NCI-H510A (cell line): ENCODE results near the gene SLC49A4.

Source experiments
- DNase-seq: peaks from one replicate; lab custom pipeline; 2025; lab: John Stamatoyannopoulos, UW

Gene SLC49A4

GRCh38 chr3:122785231-122785630 is 9.6 kb upstream of the SLC49A4 start:
- DNase-seq = no peak

GRCh38 chr3:122786066-122786465 is 8.8 kb upstream of the SLC49A4 start:
- no peak for DNase-seq

- DNase-seq = no peak
Measured at GRCh38 chr3:122787872-122788271, 7.0 kb upstream of the SLC49A4 start.

GRCh38 chr3:122789585-122790273 is 5.1 kb upstream of the SLC49A4 start:
- no peak for DNase-seq

- DNase-seq = no peak
Measured at GRCh38 chr3:122793568-122794416, 1.1 kb upstream of the SLC49A4 start, which contains the start of gene HSPBAP1. HSPBAP1 (minus strand) TSS chr3:122793831; CDS start chr3:122793680, 151 bp downstream.

GRCh38 chr3:122794483-122794778 is 438 bp upstream of the SLC49A4 start:
- DNase-seq = no peak

GRCh38 chr3:122795674-122796195 is 866 bp downstream of the SLC49A4 start:
- DNase-seq = no peak

GRCh38 chr3:122797291-122797690 is 2.4 kb downstream of the SLC49A4 start:
- DNase-seq = no peak

GRCh38 chr3:122799322-122799721 is 4.5 kb downstream of the SLC49A4 start:
- no peak for DNase-seq

GRCh38 chr3:122800031-122800430 is 5.2 kb downstream of the SLC49A4 start:
- DNase-seq = no peak

GRCh38 chr3:122800706-122801237 is 5.9 kb downstream of the SLC49A4 start:
- no peak for DNase-seq

- no peak for DNase-seq
Measured at GRCh38 chr3:122802323-122802722, 7.5 kb downstream of the SLC49A4 start.

GRCh38 chr3:122803977-122804376 is 9.1 kb downstream of the SLC49A4 start:
- no peak for DNase-seq

GRCh38 chr3:122810734-122811133 is 15.9 kb downstream of the SLC49A4 start:
- no peak for DNase-seq

GRCh38 chr3:122816587-122816986 is 21.7 kb downstream of the SLC49A4 start:
- DNase-seq = no peak

- no peak for DNase-seq
Measured at GRCh38 chr3:122824465-122825381, 29.9 kb downstream of the SLC49A4 start.

GRCh38 chr3:122825460-122825859 is 30.6 kb downstream of the SLC49A4 start:
- DNase-seq = no peak

GRCh38 chr3:122826278-122826677 is 31.4 kb downstream of the SLC49A4 start:
- DNase-seq = no peak

- DNase-seq = no peak
Measured at GRCh38 chr3:122828281-122828680, 33.4 kb downstream of the SLC49A4 start.

- no peak for DNase-seq
Measured at GRCh38 chr3:122835590-122835989, 40.7 kb downstream of the SLC49A4 start.

GRCh38 chr3:122843604-122844003 is 48.7 kb downstream of the SLC49A4 start:
- DNase-seq = no peak

GRCh38 chr3:122857019-122857418 is 62.1 kb downstream of the SLC49A4 start:
- no peak for DNase-seq
